Measurements from ENCODE around the gene LCP2. TPM values are rescaled to one million over a fixed set of nuclear protein-coding genes. Genes with fewer than 3 reads are reported as not detected.
A peak's percentile ranks its signal among the peaks of the same experiment; 100 is the strongest.

Gene LCP2
- polyA plus RNA-seq, 2 donors = 2.4 to 2.6 TPM

- no peak overlapping the region for H3K27ac ChIP-seq (ENCODE audit: low read depth in 2 of 2, low read length in 1 of 2)
- no peak overlapping the region for H3K4me3 ChIP-seq (ENCODE audit: low read depth in 1 of 2, low read length in 2 of 2)
- H3K36me3 ChIP-seq (ENCODE audit: control insufficient read depth in 2 of 2, insufficient read depth in 2 of 2, low read length in 1 of 2) = no peaks in the 10 kb centered on the region
- peaks cover 0 to 2% of the 10 kb centered on the region in 2 donors for H3K27me3 ChIP-seq (ENCODE audit: control insufficient read depth in 1 of 2, insufficient read depth in 2 of 2, low read length in 2 of 2)
- H3K9me3 ChIP-seq (ENCODE audit: control insufficient read depth in 2 of 2, insufficient read depth in 1 of 2, low read depth in 1 of 2, low read length in 1 of 2) = no peaks in the 10 kb centered on the region
- H3K4me1 ChIP-seq (ENCODE audit: control insufficient read depth in 2 of 2, insufficient read depth in 2 of 2, low read length in 1 of 2) = peaks cover 2 to 7% of the 10 kb centered on the region in 2 donors
- WGBS, 2 donors = 64 to 73% methylated on average over 11 of the region's 11 CpGs
These were observed 4.5 kb upstream of the LCP2 start for GRCh38 chr5:170301981-170302652.

GRCh38 chr5:170301149-170301548 is 3.6 kb upstream of the LCP2 start:
- H3K36me3 ChIP-seq (ENCODE audit: control insufficient read depth in 2 of 2, insufficient read depth in 2 of 2, low read length in 1 of 2) = no peaks in the 10 kb centered on the region
- no peaks in the 10 kb centered on the region for H3K9me3 ChIP-seq (ENCODE audit: control insufficient read depth in 2 of 2, insufficient read depth in 1 of 2, low read depth in 1 of 2, low read length in 1 of 2)
- peaks cover 2 to 4% of the 10 kb centered on the region in 2 donors for H3K4me1 ChIP-seq (ENCODE audit: control insufficient read depth in 2 of 2, insufficient read depth in 2 of 2, low read length in 1 of 2)
- peaks cover 0 to 2% of the 10 kb centered on the region in 2 donors for H3K27me3 ChIP-seq (ENCODE audit: control insufficient read depth in 1 of 2, insufficient read depth in 2 of 2, low read length in 2 of 2)
- H3K4me3 ChIP-seq (ENCODE audit: low read depth in 1 of 2, low read length in 2 of 2) = no peak overlapping the region
- WGBS, 2 donors = 83 to 88% methylated on average over 9 of the region's 9 CpGs
- H3K27ac ChIP-seq (ENCODE audit: low read depth in 2 of 2, low read length in 1 of 2) = no peak overlapping the region

- H3K4me3 ChIP-seq (ENCODE audit: low read depth in 1 of 2, low read length in 2 of 2) = no peak overlapping the region
- H3K36me3 ChIP-seq (ENCODE audit: control insufficient read depth in 2 of 2, insufficient read depth in 2 of 2, low read length in 1 of 2) = no peaks in the 10 kb centered on the region
- H3K4me1 ChIP-seq (ENCODE audit: control insufficient read depth in 2 of 2, insufficient read depth in 2 of 2, low read length in 1 of 2) = peaks cover 2 to 4% of the 10 kb centered on the region in 2 donors
- no peaks in the 10 kb centered on the region for H3K9me3 ChIP-seq (ENCODE audit: control insufficient read depth in 2 of 2, insufficient read depth in 1 of 2, low read depth in 1 of 2, low read length in 1 of 2)
- H3K27ac ChIP-seq (ENCODE audit: low read depth in 2 of 2, low read length in 1 of 2) = no peak overlapping the region
- H3K27me3 ChIP-seq (ENCODE audit: control insufficient read depth in 1 of 2, insufficient read depth in 2 of 2, low read length in 2 of 2) = peaks cover 0 to 2% of the 10 kb centered on the region in 2 donors
- WGBS, 2 donors = 87 to 91% methylated on average over 7 of the region's 7 CpGs
These were observed 2.9 kb upstream of the LCP2 start for GRCh38 chr5:170300361-170301013.

- Histone ChIP-seq H3K4me1 (ENCODE audit: control insufficient read depth in 2 of 2, insufficient read depth in 2 of 2, low read length in 1 of 2) (no peaks in the 10 kb centered on the region), H3K36me3 (ENCODE audit: control insufficient read depth in 2 of 2, insufficient read depth in 2 of 2, low read length in 1 of 2) (no peaks in the 10 kb centered on the region), H3K27ac (ENCODE audit: low read depth in 2 of 2, low read length in 1 of 2) (peak overlapping the region; percentile 45 to 73), H3K4me3 (ENCODE audit: low read depth in 1 of 2, low read length in 2 of 2) (peak overlapping the region; percentile 37 to 53), H3K9me3 (ENCODE audit: control insufficient read depth in 2 of 2, insufficient read depth in 1 of 2, low read depth in 1 of 2, low read length in 1 of 2) (no peaks in the 10 kb centered on the region), H3K27me3 (ENCODE audit: control insufficient read depth in 1 of 2, insufficient read depth in 2 of 2, low read length in 2 of 2) (peaks cover 0 to 2% of the 10 kb centered on the region in 2 donors)
- WGBS, 2 donors = 72 to 73% methylated on average over 12 of the region's 12 CpGs
These were observed 515 bp downstream of the LCP2 start for GRCh38 chr5:170296935-170297588.

GRCh38 chr5:170296036-170296934 is 1.3 kb downstream of the LCP2 start:
- Histone ChIP-seq H3K4me1 (ENCODE audit: control insufficient read depth in 2 of 2, insufficient read depth in 2 of 2, low read length in 1 of 2) (no peaks in the 10 kb centered on the region), H3K36me3 (ENCODE audit: control insufficient read depth in 2 of 2, insufficient read depth in 2 of 2, low read length in 1 of 2) (no peaks in the 10 kb centered on the region), H3K9me3 (ENCODE audit: control insufficient read depth in 2 of 2, insufficient read depth in 1 of 2, low read depth in 1 of 2, low read length in 1 of 2) (no peaks in the 10 kb centered on the region), H3K27ac (ENCODE audit: low read depth in 2 of 2, low read length in 1 of 2) (peak overlapping the region; percentile 45 to 73), H3K27me3 (ENCODE audit: control insufficient read depth in 1 of 2, insufficient read depth in 2 of 2, low read length in 2 of 2) (peaks cover 0 to 2% of the 10 kb centered on the region in 2 donors), H3K4me3 (ENCODE audit: low read depth in 1 of 2, low read length in 2 of 2) (peak overlapping the region; percentile 37 to 53)
- 64 to 78% methylated on average over 13 of the region's 13 CpGs for WGBS, 2 donors

- H3K9me3 ChIP-seq (ENCODE audit: control insufficient read depth in 2 of 2, insufficient read depth in 1 of 2, low read depth in 1 of 2, low read length in 1 of 2) = no peaks in the 10 kb centered on the region
- peak overlapping the region in 1 of 2 donors; percentile 37 for H3K4me3 ChIP-seq (ENCODE audit: low read depth in 1 of 2, low read length in 2 of 2)
- H3K27me3 ChIP-seq (ENCODE audit: control insufficient read depth in 1 of 2, insufficient read depth in 2 of 2, low read length in 2 of 2) = peaks cover 0 to 2% of the 10 kb centered on the region in 2 donors
- H3K36me3 ChIP-seq (ENCODE audit: control insufficient read depth in 2 of 2, insufficient read depth in 2 of 2, low read length in 1 of 2) = no peaks in the 10 kb centered on the region
- H3K4me1 ChIP-seq (ENCODE audit: control insufficient read depth in 2 of 2, insufficient read depth in 2 of 2, low read length in 1 of 2) = no peaks in the 10 kb centered on the region
- no peak overlapping the region for H3K27ac ChIP-seq (ENCODE audit: low read depth in 2 of 2, low read length in 1 of 2)
These were observed 3.0 kb downstream of the LCP2 start for GRCh38 chr5:170294556-170294955.

- H3K9me3 ChIP-seq (ENCODE audit: control insufficient read depth in 2 of 2, insufficient read depth in 1 of 2, low read depth in 1 of 2, low read length in 1 of 2) = no peaks in the 10 kb centered on the region
- H3K4me3 ChIP-seq (ENCODE audit: low read depth in 1 of 2, low read length in 2 of 2) = peak overlapping the region in 1 of 2 donors; percentile 11
- H3K36me3 ChIP-seq (ENCODE audit: control insufficient read depth in 2 of 2, insufficient read depth in 2 of 2, low read length in 1 of 2) = no peaks in the 10 kb centered on the region
- H3K27me3 ChIP-seq (ENCODE audit: control insufficient read depth in 1 of 2, insufficient read depth in 2 of 2, low read length in 2 of 2) = peaks cover 0 to 2% of the 10 kb centered on the region in 2 donors
- 63 to 75% methylated on average over 3 of the region's 3 CpGs for WGBS, 2 donors
- no peak overlapping the region for H3K27ac ChIP-seq (ENCODE audit: low read depth in 2 of 2, low read length in 1 of 2)
- H3K4me1 ChIP-seq (ENCODE audit: control insufficient read depth in 2 of 2, insufficient read depth in 2 of 2, low read length in 1 of 2) = no peaks in the 10 kb centered on the region
These were observed 3.5 kb downstream of the LCP2 start for GRCh38 chr5:170294057-170294456.

- Histone ChIP-seq H3K27me3 (ENCODE audit: control insufficient read depth in 1 of 2, insufficient read depth in 2 of 2, low read length in 2 of 2) (peaks cover 0 to 2% of the 10 kb centered on the region in 2 donors), H3K9me3 (ENCODE audit: control insufficient read depth in 2 of 2, insufficient read depth in 1 of 2, low read depth in 1 of 2, low read length in 1 of 2) (no peaks in the 10 kb centered on the region), H3K4me1 (ENCODE audit: control insufficient read depth in 2 of 2, insufficient read depth in 2 of 2, low read length in 1 of 2) (no peaks in the 10 kb centered on the region), H3K36me3 (ENCODE audit: control insufficient read depth in 2 of 2, insufficient read depth in 2 of 2, low read length in 1 of 2) (no peaks in the 10 kb centered on the region), H3K4me3 (ENCODE audit: low read depth in 1 of 2, low read length in 2 of 2) (no peak overlapping the region), H3K27ac (ENCODE audit: low read depth in 2 of 2, low read length in 1 of 2) (no peak overlapping the region)
- 58 to 68% methylated on average over 6 of the region's 6 CpGs for WGBS, 2 donors
These were observed 4.3 kb downstream of the LCP2 start for GRCh38 chr5:170293273-170293672.
